SHP77 (cell line): ENCODE results near the gene LMAN2L.

Experiments used
- DNase-seq, 2 experiments: peaks; one replicate each; lab custom pipeline; 2025; lab: John Stamatoyannopoulos, UW

LMAN2L gene

GRCh38 chr2:96739633-96740428, at the start of gene LMAN2L:
LMAN2L (minus strand) TSS chr2:96740064; CDS start chr2:96740040, 24 bp downstream.
- DNase-seq = peak; percentile 97 to 98

GRCh38 chr2:96789245-96789617, 49.4 kb upstream of the LMAN2L start:
- no peak for DNase-seq

- peak in 1 of 2 experiments; percentile 13 for DNase-seq
These were observed 48.8 kb upstream of the LMAN2L start for GRCh38 chr2:96788442-96789244.

GRCh38 chr2:96787411-96787810, 47.5 kb upstream of the LMAN2L start:
- DNase-seq = no peak

- DNase-seq = no peak
These were observed 43.5 kb upstream of the LMAN2L start for GRCh38 chr2:96783388-96783787.

- DNase-seq = no peak
These were observed 35.3 kb upstream of the LMAN2L start for GRCh38 chr2:96775160-96775559.

GRCh38 chr2:96773922-96774321, 34.1 kb upstream of the LMAN2L start:
- DNase-seq = no peak

- DNase-seq = no peak
These were observed 33.2 kb upstream of the LMAN2L start for GRCh38 chr2:96772903-96773671.

- no peak for DNase-seq
These were observed 32.1 kb upstream of the LMAN2L start for GRCh38 chr2:96771796-96772618.

- no peak for DNase-seq
These were observed 30.8 kb upstream of the LMAN2L start for GRCh38 chr2:96770442-96771202.

- peak in 1 of 2 experiments; percentile 19 for DNase-seq
These were observed 29.9 kb upstream of the LMAN2L start for GRCh38 chr2:96769814-96770213.

GRCh38 chr2:96768083-96768561, 28.3 kb upstream of the LMAN2L start:
- DNase-seq = no peak

- no peak for DNase-seq
These were observed 27.4 kb upstream of the LMAN2L start for GRCh38 chr2:96767135-96767871.

GRCh38 chr2:96764253-96764637, 24.4 kb upstream of the LMAN2L start:
- no peak for DNase-seq

- peak in 1 of 2 experiments; percentile 41 for DNase-seq
These were observed 23.8 kb upstream of the LMAN2L start for GRCh38 chr2:96763511-96764252.

GRCh38 chr2:96762529-96763311, 22.9 kb upstream of the LMAN2L start:
- no peak for DNase-seq

- peak; percentile 18 to 68 for DNase-seq
These were observed 21.3 kb upstream of the LMAN2L start for GRCh38 chr2:96760986-96761832.
